SK-N-SH (cell line): ENCODE results near the gene EOGT.

ENCODE experiments used
- CHD2 ChIP-seq: fragments of 150-350 bp; IDR thresholded peaks from 2 replicates; pipeline ENCODE4 v1.6.1; 2018; ENCODE audit warnings: low read length; ENCODE audit not compliant: partially characterized antibody
- CTCF ChIP-seq: fragments of 200-600 bp; sonication (generic); IDR thresholded peaks from 2 replicates; pipeline ENCODE4 v1.6.1; 2017; ENCODE audit warnings: antibody characterized with exemption, mild to moderate bottlenecking, moderate library complexity
- EP300 ChIP-seq, 2 experiments: IDR thresholded peaks; 2 replicates each; pipeline versions ENCODE4 v1.4.0 to v1.6.1; 2012; ENCODE audit warnings: borderline replicate concordance in 1 of 2, low read depth in 1 of 2, low read length in 1 of 2
- EZH2phosphoT487 ChIP-seq: fragments of 200-600 bp; sonication (generic); IDR thresholded peaks from 2 replicates; pipeline ENCODE4 v1.6.1; 2017; ENCODE audit warnings: low read depth, mixed run types, mild to moderate bottlenecking, antibody characterized with exemption, moderate library complexity, borderline replicate concordance
- FOXJ3 ChIP-seq: sonication (generic); formaldehyde crosslinking; IDR thresholded peaks from 2 replicates; pipeline ENCODE4 v1.5.1; 2020; ENCODE audit warnings: mild to moderate bottlenecking, missing genetic modification reagents
- JUND ChIP-seq: IDR thresholded peaks from 2 replicates; pipeline ENCODE4 v1.4.0; 2012
- MAX ChIP-seq: IDR thresholded peaks from 2 replicates; pipeline ENCODE4 v1.4.0; 2012; ENCODE audit warnings: low read depth
- MXI1 ChIP-seq: IDR thresholded peaks from 2 replicates; pipeline ENCODE4 v1.6.1; 2012; ENCODE audit warnings: mild to moderate bottlenecking, low read depth, low read length, improper control_type of control experiment
- POLR2AphosphoS5 ChIP-seq: IDR thresholded peaks from 2 replicates; pipeline ENCODE4 v1.6.1; 2012; ENCODE audit warnings: low read depth, low read length
- RAD21 ChIP-seq: IDR thresholded peaks from 2 replicates; pipeline ENCODE4 v1.6.1; 2012; ENCODE audit warnings: mild to moderate bottlenecking, low read length
- SIN3A ChIP-seq: IDR thresholded peaks from 2 replicates; pipeline ENCODE4 v1.6.1; 2012; ENCODE audit warnings: low read depth, mild to moderate bottlenecking, low read length, moderate library complexity, borderline replicate concordance
- SMC3 ChIP-seq: IDR thresholded peaks from 2 replicates; pipeline ENCODE4 v1.6.1; 2012; ENCODE audit warnings: low read depth, low read length, improper control_type of control experiment
- TAF1 ChIP-seq: IDR thresholded peaks from 2 replicates; pipeline ENCODE4 v1.6.1; 2012; ENCODE audit warnings: low read depth, mild to moderate bottlenecking, low read length, moderate library complexity, borderline replicate concordance
- TEAD4 ChIP-seq: IDR thresholded peaks from 2 replicates; pipeline ENCODE4 v1.4.0; 2012; ENCODE audit warnings: mild to moderate bottlenecking, borderline replicate concordance; ENCODE audit not compliant: insufficient read depth

GRCh38 chr3:68974711-68975110, 38.8 kb downstream of the EOGT start:
- TF ChIP-seq POLR2AphosphoS5: no peak
- TF ChIP-seq MXI1: no peak
- TF ChIP-seq CTCF: no peak
- TF ChIP-seq EZH2phosphoT487: no peak
- TF ChIP-seq EP300 (IDR thresholded peaks at IDR 0.05; ENCODE audit: borderline replicate concordance in 1 of 2, low read depth in 1 of 2, low read length in 1 of 2): no peak
- no peak for TF ChIP-seq SIN3A
- no peak for TF ChIP-seq TAF1
- TF ChIP-seq SMC3: no peak
- no peak for TF ChIP-seq CHD2
- TF ChIP-seq RAD21: no peak
- TF ChIP-seq JUND: no peak
- TF ChIP-seq FOXJ3 (CRISPR knock-in tag): no peak
- TF ChIP-seq TEAD4: no peak
- TF ChIP-seq MAX: no peak
